Heart left ventricle (tissue), 13 donors: ENCODE measurements around the gene CDH8.

Experiments used
- CTCF ChIP-seq, 12 donors: fragments of 200-600 bp; sonication (generic) in 4 of 12; IDR thresholded peaks; one replicate each; pipeline versions ENCODE4 v1.5.0 to v1.8.0; 2018 to 2022; ENCODE audit warnings: antibody characterized with exemption in 12 of 12, mild to moderate bottlenecking in 5 of 12
- POLR2A ChIP-seq, 2 donors: fragments of 450-650 bp; IDR thresholded peaks; one replicate each; pipeline ENCODE4 v1.6.1; 2017; ENCODE audit warnings: antibody characterized with exemption in 2 of 2, mild to moderate bottlenecking in 2 of 2, moderate library complexity in 2 of 2
- donor health status: ischemic (EF 13 %, LVEDD 7.1; RV severe dilation, severe dysfunction).
- donor health status: DM: no; HTN: yes; CAD: no.
- donor health status: DM: no; HTN: no; CAD: no.
- donor health status: ischemic (EF 25% LVEDD 6.9; RV normal size, moderate dysfunction).
- donor health status: ischemic (EF 25% LVEDD 5.7; RV mildly dilated, moderate dysfunction).
- donor health status: ischemic (EF 35%, LVEDD 5.7; RV mildly dilated, moderate dysfunction).
- donor health status: nonischemic (EF 11% LVEDD 7.7; RV severe dilation, severe dysfunction).
- donor health status: DM: yes; HTN: yes; CAD: no.
- donor health status: PGD.
- donor health status: ischemic (EF 29% LVEDD 5.4; RV normal size, mild dysfunction).
- donor health status: nonischemic (EF 23%, LVEDD 6.1; RV moderate dilation, normal function).

GRCh38 chr16:61858988-61859387, 177.2 kb downstream of the CDH8 start:
- no peak for TF ChIP-seq CTCF (IDR thresholded peaks at IDR 0.05)
- TF ChIP-seq POLR2A (IDR thresholded peaks at IDR 0.05): no peak
